SK-N-SH treated with all-trans-retinoic acid at 6 μM for 48 hours (cell line): ENCODE data around the gene GK.

Experiments
- ATAC-seq: fragments of 200-7000 bp; cut with Tn5 transposase; 3 replicates; pipeline ENCODE4 v1.9.1; 2020; ENCODE audit warnings: mild to moderate bottlenecking, moderate library complexity
- ARNTL ChIP-seq: fragments of 450-650 bp; formaldehyde crosslinking; IDR thresholded peaks from 2 replicates; pipeline ENCODE4 v1.5.0; 2020; ENCODE audit warnings: low read depth, mild to moderate bottlenecking, moderate library complexity, borderline replicate concordance
- CSDC2 ChIP-seq: fragments of 250-450 bp; sonication (Bioruptor Pico); IDR thresholded peaks from 2 replicates; pipeline ENCODE4 v1.5.0; 2020; ENCODE audit warnings: mild to moderate bottlenecking, moderate library complexity
- CSRNP3 ChIP-seq: fragments of 250-450 bp; sonication (Bioruptor Pico); IDR thresholded peaks from 2 replicates; pipeline ENCODE4 v1.5.1; 2021; ENCODE audit warnings: mild to moderate bottlenecking, moderate library complexity
- ESRRG ChIP-seq: fragments of 250-450 bp; sonication (Bioruptor Pico); IDR thresholded peaks from 2 replicates; pipeline ENCODE4 v1.6.1; 2021; ENCODE audit warnings: mild to moderate bottlenecking
- GLIS3 ChIP-seq: fragments of 250-450 bp; sonication (Bioruptor Pico); IDR thresholded peaks from 2 replicates; pipeline ENCODE4 v1.5.0; 2020; ENCODE audit warnings: mild to moderate bottlenecking, moderate library complexity
- ISL1 ChIP-seq: fragments of 250-450 bp; sonication (Bioruptor Pico); IDR thresholded peaks from 2 replicates; pipeline ENCODE4 v2.1.2; 2022; ENCODE audit warnings: mild to moderate bottlenecking, moderate library complexity
- OSR1 ChIP-seq: fragments of 250-450 bp; sonication (Bioruptor Pico); IDR thresholded peaks from 2 replicates; pipeline ENCODE4 v1.8.0; 2022; ENCODE audit warnings: moderate library complexity, mild to moderate bottlenecking, inconsistent platforms
- PATZ1 ChIP-seq: fragments of 250-450 bp; sonication (Bioruptor Pico); IDR thresholded peaks from 2 replicates; pipeline ENCODE4 v1.8.0; 2020; ENCODE audit warnings: mild to moderate bottlenecking, moderate library complexity, borderline replicate concordance
- POU6F1 ChIP-seq: fragments of 250-450 bp; sonication (Bioruptor Pico); IDR thresholded peaks from 2 replicates; pipeline ENCODE4 v1.8.0; 2021; ENCODE audit warnings: low read depth, mild to moderate bottlenecking, moderate library complexity, borderline replicate concordance
- PPARA ChIP-seq: fragments of 250-450 bp; sonication (Bioruptor Pico); IDR thresholded peaks from 2 replicates; pipeline ENCODE4 v1.5.0; 2020; ENCODE audit warnings: mild to moderate bottlenecking, borderline replicate concordance
- RARB ChIP-seq: fragments of 250-450 bp; sonication (Bioruptor Pico); IDR thresholded peaks from 2 replicates; pipeline ENCODE4 v1.8.0; 2021; ENCODE audit warnings: mild to moderate bottlenecking, moderate library complexity
- SNAI2 ChIP-seq: fragments of 250-450 bp; sonication (Bioruptor Pico); IDR thresholded peaks from 2 replicates; pipeline ENCODE4 v1.5.0; 2020; ENCODE audit warnings: mild to moderate bottlenecking, moderate library complexity
- TOX ChIP-seq: fragments of 250-450 bp; sonication (Bioruptor Pico); IDR thresholded peaks from 2 replicates; pipeline ENCODE4 v1.8.0; 2021; ENCODE audit warnings: mild to moderate bottlenecking, moderate library complexity, borderline replicate concordance
- TSHZ2 ChIP-seq: fragments of 250-450 bp; sonication (Bioruptor Pico); IDR thresholded peaks from 2 replicates; pipeline ENCODE4 v1.5.0; 2020; ENCODE audit warnings: mild to moderate bottlenecking, moderate library complexity
- ZC3H10 ChIP-seq: fragments of 250-450 bp; sonication (Bioruptor Pico); IDR thresholded peaks from 2 replicates; pipeline ENCODE4 v1.5.1; 2021; ENCODE audit warnings: mild to moderate bottlenecking, moderate library complexity
- ZFP3 ChIP-seq: fragments of 250-450 bp; sonication (Bioruptor Pico); IDR thresholded peaks from 2 replicates; pipeline ENCODE4 v1.5.0; 2020; ENCODE audit warnings: mild to moderate bottlenecking, moderate library complexity
- ZFP30 ChIP-seq: fragments of 450-650 bp; formaldehyde crosslinking; IDR thresholded peaks from 2 replicates; pipeline ENCODE4 v1.5.0; 2022; ENCODE audit warnings: mild to moderate bottlenecking, moderate library complexity
- ZNF8 ChIP-seq: fragments of 450-650 bp; formaldehyde crosslinking; IDR thresholded peaks from 2 replicates; pipeline ENCODE4 v1.5.0; 2020; ENCODE audit warnings: mild to moderate bottlenecking, moderate library complexity

The GK gene

GRCh38 chrX:30777575-30777974, 124.4 kb downstream of the GK start:
- ATAC-seq, result no peak
- no peak for TF ChIP-seq CSDC2 (CRISPR knock-in tag)
- no peak for TF ChIP-seq TSHZ2 (CRISPR knock-in tag)
- TF ChIP-seq OSR1 (CRISPR knock-in tag), result no peak
- TF ChIP-seq PPARA (CRISPR knock-in tag), result no peak
- no peak for TF ChIP-seq ESRRG (CRISPR knock-in tag)
- TF ChIP-seq PATZ1, result no peak
- no peak for TF ChIP-seq TOX
- TF ChIP-seq ISL1 (CRISPR knock-in tag), result no peak
- TF ChIP-seq ZC3H10, result no peak
- TF ChIP-seq SNAI2 (CRISPR knock-in tag), result no peak
- no peak for TF ChIP-seq ARNTL (CRISPR knock-in tag)

- no peak for TF ChIP-seq ZFP30 (CRISPR knock-in tag)
- TF ChIP-seq ESRRG (CRISPR knock-in tag), result no peak
- TF ChIP-seq OSR1 (CRISPR knock-in tag), result no peak
- no peak for TF ChIP-seq ZFP3 (CRISPR knock-in tag)
- no peak for TF ChIP-seq CSDC2 (CRISPR knock-in tag)
- no peak for TF ChIP-seq CSRNP3 (CRISPR knock-in tag)
- TF ChIP-seq POU6F1 (CRISPR knock-in tag), result no peak
- TF ChIP-seq ZNF8, result no peak
- no peak for TF ChIP-seq RARB (CRISPR knock-in tag)
- no peak for TF ChIP-seq ZC3H10
- no peak for TF ChIP-seq GLIS3 (CRISPR knock-in tag)
- TF ChIP-seq PPARA (CRISPR knock-in tag), result no peak
- TF ChIP-seq TOX, result no peak
- TF ChIP-seq, all 23 proteins: peak for 0
- no peak for ATAC-seq
Observed at GRCh38 chrX:30779453-30780030, 126.3 kb downstream of the GK start.
